ENCODE data around the gene SORCS2.

The SORCS2 gene

DNA sequence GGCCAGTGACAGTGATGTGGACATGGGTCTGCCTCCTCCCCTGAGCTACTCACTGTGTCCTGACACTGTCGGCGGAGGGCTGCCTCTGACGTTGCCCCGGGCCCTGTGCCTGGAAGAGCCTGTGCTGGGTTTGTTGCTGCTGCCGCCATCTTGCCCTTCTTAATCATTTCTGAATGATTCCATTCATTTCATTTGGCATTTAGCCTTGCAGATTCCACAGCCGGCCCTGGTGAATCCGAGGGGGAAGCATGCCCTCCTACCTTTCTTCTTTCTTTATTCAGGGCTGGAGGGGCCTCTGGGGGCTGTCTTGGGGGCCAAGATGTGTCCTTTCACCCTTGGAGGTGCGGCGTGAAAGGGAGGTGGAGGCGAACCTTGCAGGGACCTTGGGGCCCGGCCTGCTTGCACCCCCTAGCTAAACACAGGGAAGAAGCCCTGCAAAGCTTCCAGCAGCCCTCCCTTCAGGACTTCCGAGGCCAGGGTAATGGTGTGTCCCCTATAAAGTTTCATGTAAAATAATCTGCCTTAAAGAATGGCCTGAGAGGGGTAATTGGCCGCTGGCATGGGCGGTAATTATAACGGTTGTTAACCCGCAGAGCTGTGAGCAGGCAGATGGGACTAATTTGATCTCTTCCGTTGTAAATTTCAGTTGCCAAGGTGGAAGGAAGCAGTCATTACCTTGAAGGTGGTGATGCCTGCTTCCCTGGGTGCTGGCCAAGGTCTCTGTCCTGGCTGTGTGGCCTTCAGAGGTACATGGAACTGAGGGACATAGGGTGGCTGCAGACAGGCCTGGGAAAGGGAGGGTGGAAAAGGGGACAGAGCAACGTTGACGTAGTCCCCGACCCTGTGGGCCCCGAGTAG, 150.1 kb downstream of the SORCS2 start:
- no peak for DNase-seq

DNA sequence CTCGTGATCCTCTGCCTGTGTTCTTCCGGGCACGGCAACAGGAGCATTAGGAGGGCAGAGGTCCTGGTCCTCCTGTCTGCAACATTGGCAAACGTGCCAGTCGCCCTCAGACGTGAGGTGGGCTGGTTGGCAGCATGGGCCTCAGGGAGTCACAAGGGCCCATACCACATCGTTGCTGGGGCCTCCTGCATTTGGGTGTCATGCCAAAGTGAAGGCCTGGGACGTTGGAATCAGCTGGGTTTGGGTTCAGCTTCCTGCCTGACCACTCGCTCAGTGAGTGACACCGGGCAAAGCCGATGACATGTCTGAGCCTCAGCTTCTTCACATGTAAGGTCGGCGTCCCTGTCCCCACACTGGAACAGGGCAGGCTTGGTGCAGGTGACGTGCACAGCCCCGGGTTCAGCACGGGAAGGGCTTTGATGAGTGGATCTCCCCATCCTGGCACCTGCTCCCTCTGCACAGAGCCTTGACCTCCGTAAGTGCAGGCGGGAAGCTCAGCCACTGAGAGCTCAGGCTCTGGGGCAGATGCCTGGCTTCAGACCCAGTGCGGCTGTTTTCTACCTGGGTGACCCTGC, 150.8 kb downstream of the SORCS2 start:
- no peak for DNase-seq

DNA sequence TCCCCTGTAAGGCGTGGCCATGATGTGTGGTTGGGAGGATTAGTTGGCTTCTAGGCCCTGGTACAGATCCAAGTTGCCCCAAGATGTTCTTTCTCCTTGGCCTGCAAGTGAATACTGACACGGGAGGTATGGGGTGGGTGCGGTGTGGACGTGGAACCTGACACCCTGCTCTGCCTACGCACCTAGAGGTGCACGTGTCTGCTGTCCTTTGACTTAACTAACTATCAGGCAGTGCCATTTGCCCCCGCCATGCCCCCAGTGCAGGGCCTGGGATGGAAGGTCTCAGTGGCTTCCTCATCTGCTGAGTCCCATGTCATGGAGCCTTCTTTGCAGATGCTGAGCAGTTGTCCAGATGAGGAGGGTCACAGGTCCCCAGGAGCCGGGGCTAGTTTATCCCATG, 151.6 kb downstream of the SORCS2 start:
- no peak for DNase-seq

DNA sequence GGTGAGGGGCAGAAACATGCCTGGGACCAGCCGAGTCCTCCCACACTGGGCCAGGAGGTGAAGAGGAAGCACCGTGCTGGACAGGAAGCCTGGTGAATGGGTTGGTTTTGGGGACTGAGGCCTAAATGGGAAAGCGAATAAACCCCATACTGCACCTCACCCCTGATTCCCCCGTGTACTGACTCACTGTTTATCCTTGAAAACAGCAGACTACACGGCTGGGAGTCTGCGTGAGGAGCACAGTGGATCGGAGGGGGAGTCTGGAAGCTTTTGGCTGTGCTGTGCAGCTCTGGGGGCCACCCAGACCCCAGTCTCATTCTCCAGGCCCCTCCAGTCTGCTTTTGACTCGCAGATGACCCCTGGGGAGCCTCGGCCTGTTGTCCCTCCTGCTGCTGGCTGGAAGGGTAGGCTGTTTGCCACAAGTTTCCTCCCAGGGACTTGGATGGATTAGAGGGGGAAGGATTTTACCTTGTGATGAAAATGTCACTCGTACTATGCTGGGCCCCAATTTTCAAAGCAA, 152.4 kb downstream of the SORCS2 start:
- no peak for DNase-seq

DNA sequence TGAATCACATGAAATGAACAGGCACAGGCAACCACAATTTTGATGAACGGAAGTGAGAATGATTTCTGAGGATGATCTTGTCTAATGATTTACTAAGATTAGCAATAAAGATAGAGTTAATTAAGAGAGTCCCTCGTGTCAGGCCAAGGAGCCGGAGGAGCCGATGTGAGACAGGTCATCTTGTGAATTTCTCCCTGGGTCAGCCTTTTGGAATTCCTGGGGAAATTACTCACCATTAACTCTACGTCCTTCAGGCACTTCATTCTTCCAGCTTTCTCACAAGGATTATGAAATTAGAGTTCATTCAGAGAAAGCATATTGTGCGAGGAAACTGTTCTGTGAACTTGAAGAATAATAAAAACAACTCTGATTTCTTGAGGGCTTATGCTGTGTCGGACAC, 155.6 kb downstream of the SORCS2 start:
- no peak for DNase-seq

DNA sequence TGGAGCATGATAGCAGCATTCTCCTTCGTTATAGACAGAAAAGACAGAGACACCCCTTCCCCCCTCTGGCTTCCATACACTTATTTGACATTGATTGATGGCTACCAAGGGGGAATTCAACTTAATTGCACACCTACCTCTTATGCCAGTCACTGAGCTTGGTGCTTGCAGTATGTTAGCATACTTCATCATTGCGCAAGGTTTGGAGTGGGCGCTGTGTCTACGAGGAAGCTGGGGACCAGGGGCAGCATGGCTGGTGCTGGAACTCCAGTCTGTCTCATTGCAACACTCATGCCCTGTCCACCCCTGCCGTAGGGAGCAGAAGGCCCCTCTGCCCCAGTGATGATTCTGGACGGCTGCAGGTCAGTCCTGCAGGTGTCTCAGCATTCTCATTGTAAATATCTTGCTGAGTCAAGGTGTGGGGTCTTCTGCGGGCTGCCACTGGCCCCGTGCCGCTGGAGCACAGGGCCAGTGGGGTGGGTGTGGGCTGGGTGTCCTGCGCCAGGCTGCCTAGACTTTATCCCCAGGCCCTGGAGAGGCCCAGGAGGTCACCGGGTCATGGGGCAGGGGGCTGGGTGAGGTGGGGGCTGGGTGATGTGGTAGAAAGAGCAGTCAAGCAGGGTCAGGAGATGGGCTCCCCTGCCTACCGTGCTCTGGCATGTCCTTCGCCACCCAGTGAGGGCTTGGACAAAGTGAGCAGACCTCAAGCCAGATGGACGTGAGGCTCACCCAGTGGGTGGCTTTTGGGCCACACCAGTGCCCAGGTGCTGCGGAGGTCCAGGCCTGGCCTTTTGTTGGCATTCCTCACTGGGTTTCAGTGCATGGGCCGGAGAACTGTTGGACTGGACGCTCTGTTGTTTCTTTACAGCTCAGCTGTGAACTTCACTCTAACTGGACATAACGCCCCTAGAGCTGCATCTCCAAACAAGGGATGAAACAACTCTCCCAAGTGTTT, 156.9 kb downstream of the SORCS2 start:
- DNase-seq, result no peak

DNA sequence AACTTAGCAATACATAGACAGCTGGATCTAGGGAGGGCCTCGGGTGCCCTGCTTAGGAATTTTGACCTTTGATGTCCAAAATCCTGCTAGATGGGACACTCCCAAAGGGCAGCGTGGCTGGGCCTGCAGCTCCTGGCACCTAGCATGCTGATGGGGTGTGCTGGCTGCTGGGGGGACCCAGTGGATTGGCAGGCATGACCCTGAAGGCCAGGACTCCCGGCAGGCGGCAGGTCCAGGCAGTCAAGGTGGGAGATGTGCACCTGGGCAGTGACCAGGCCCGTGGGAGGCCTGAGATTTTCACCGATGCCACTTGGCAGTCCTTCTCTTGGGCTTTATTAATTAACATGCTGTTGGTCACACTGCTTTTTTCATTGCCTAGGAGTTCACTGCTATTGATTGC, 158.1 kb downstream of the SORCS2 start:
- no peak for DNase-seq

DNA sequence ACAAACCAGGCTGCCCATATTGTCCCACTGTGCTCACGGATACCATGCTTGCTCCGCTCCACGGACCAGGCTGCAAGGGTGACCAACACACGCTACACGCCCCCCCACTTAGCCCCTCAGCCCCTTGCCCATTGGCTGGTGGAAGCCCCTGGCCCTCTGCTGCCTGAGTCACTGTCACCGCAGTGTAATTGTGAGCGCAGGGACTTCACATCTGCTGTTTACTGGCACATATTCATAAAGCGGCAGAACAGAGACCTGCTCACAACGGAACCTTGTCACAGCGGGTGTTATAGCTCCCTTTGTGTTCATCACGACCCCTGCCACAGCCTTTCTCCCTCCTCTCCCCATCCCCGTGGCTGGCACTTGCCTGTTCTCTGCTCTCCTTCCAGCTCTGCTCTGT, 158.7 kb downstream of the SORCS2 start:
- no peak for DNase-seq

DNA sequence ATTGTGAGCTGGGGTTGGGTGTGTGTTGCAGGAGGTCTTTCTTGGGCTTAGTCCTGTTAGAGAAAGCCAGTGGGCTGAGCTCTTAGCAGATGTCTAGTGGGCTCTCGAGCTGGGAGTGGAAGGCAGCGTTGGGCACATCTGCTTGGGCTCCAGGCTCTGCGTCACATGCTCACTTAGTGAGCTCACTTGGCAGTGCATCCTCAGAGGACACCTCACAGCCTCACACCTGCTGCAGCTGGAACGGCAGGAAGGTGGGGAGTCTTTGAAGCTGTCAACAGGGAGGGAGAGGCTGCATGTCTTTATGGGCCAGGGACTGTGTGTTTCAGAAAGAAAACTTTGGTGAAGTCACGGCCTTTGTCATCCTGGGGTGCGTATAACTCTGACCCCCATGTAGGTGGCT, 160.1 kb downstream of the SORCS2 start:
- DNase-seq, result no peak

DNA sequence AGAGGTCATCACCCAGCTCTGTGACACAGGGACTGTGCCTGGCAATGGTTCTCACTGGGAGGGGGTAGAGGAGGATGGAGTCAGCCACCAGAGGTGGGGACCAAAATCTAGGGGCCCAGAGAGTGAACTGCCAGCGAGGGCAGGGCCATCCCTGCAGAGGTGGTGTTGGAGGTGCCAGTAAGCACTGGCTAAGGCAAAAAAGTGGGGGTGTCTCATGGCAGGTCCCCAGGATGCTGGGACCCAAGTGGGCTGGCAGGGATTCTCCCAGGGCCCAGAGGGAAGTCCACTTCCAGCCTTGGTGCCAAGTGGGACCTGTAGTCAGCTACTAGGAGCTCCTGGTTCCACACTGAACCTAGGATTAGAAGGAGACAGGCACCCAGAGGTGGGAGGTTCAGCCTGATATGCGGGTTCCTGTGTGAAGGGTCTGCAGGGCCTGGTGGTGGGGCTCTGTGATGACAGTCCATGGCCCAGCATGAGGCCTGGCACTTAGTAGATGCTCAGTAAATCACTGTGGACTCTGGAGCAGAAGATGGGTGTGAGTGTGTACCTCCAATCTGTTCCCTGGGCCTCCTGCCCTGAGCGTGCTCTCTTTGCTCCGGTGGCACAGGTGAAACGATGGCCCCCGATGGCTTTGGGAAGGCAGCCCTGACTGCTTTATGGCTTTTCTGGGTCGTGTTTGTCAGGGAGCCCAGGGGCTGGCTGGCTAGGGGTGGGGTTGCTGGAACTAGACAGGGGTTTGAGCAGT, 160.9 kb downstream of the SORCS2 start:
- DNase-seq, result no peak

DNA sequence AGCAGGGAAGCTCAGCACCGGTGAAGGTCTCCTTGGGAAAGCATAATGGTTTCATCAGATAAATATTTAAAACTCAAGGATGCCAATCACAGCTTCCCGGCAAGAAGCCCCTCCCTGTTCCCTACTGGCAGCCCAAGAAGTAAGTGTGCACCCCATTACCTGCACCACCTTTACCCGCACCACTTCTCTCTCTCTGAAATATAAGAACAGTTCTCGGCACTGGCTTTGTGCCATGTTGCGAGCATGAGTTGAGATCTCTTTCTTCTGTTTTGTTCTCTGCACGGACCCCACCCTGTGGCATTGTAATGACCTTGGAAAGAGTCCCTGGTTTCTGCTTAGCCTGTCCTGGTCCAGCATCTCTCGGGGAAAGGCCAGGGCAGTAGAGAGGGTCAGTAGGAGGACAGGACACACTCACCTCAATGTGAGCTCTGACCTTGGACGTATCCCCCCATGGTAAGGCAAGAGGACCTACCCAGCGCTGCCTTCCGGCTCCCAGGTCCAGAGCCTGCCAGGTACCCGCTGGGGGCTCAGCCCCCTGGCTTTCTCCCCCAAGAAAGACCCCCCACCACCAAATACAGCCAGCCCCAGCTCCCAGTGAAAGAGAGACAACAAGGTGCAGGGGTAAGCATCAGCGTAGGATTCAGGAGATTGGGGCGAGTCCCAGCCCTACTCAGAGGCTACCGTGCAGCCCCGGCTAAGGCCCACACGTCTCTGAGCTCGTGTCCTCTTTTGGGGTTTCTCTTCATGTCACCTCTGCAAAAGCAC, 161.7 kb downstream of the SORCS2 start:
- no peak for DNase-seq

DNA sequence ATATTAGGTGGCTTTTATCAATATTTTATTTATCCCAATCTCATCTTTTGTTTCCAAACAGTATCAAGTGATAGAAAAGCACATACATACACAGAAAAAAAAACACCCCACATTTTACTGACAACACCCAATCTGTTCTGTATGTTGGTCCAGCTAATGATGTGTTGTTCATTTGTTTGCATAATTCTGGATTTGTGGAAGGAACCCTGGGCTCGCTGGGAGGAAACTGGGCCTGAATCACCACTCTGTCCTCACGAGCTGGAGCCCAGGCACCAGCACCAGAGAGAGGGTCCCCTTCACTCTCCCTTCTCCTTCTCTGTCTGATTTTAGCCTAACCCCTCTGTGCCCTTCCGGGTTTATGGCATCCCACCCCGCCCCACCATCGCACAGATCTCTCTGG, 162.6 kb downstream of the SORCS2 start:
- no peak for DNase-seq

DNA sequence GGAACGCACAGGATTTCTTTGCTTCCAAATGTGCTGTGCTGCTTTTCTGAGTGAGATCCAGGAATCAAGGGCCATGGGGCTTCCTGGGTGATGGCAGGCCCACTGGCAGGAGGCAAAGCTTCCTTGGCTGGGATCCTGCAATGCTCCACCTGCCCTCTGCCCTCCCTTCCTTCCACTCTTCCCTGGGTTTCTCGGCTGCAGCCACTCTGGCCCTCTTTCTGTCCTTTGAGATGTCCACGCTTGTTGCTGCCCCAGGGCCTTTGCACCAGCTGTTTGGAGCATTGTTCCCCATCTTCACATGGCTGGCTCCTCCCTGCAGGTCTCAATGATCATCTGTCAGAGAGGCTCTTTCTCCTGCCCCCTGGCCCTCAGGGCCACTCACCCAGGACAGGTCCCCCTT, 163.5 kb downstream of the SORCS2 start:
- no peak for DNase-seq

DNA sequence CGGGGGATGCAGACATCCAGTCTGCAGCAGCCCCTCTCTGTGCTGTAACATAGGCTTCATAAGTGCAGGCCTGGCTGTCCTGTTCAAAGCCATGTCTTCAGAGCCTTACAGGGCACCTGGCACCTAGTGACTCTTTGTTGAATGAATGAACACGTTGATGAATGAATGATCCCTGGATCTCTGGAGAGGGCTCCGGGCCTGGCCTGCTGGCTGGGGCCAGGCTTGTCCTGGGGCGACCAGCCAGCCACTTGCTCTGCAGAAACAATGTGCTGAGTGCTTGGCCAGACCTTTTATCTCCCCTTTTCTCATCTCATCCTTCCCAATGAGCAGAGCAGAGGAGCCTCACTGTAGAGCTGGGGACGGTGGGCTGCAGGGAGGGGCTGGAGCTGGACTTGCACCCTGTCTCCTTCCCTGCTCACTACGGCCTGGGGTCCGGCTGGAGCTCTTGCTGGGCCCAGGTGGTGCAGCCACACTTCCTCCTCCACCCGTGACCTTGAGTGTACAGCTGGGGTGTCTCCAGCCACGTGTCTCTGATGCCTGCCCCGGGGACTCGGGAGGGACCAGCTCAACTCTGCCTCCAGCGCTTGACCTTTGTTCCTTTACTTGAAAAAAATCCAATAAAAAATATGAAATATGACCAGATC, 164.5 kb downstream of the SORCS2 start:
- DNase-seq, result no peak

DNA sequence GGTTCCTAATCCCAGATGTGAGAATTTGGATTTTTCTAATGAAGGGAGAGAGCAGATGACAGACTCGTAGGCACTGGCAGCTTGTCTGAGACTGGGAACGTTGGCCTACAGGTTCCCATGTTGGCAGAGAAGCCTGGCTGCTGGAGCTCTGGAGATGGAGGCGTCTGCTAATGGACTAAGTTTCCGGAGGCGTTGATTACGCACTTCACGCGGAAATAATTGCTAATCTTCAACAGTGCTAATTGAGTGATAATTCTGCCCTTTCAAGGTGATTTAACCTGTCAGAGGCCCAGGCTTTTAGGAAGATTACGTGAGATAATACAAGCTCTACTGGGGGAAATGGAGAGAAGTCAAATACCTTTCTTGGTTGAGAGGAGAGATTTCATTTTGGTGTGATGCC, 165.0 kb downstream of the SORCS2 start:
- no peak for DNase-seq

DNA sequence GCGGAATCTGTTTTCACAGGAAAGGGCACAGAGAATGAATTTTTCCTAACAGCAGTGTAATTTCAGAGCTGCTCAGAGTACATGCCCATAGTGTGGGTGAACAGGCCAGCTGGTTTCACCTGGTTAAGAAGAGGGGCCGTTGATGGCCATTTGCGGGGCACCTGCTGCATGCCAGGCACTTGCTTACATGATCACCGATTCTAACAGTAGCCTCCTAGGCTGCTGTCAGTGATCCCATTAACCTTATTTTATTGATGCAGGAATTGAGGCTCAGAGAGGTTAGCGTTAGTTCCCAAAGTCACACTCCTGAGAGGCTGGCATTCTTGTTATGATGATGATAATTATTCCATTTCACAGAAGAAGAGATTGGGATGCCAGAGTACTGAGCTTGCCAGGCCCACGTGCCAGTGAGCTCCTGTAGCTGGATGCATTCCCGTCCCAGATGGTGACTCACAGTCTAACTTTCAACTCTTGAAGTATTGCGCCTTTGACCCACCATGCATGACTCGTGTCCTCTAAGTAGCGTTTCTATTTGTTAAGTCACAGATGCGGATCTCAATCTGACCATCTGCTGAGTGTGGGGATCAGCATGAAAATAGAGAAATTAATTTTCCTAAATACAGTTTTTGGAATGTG, 165.9 kb downstream of the SORCS2 start:
- DNase-seq, result no peak

DNA sequence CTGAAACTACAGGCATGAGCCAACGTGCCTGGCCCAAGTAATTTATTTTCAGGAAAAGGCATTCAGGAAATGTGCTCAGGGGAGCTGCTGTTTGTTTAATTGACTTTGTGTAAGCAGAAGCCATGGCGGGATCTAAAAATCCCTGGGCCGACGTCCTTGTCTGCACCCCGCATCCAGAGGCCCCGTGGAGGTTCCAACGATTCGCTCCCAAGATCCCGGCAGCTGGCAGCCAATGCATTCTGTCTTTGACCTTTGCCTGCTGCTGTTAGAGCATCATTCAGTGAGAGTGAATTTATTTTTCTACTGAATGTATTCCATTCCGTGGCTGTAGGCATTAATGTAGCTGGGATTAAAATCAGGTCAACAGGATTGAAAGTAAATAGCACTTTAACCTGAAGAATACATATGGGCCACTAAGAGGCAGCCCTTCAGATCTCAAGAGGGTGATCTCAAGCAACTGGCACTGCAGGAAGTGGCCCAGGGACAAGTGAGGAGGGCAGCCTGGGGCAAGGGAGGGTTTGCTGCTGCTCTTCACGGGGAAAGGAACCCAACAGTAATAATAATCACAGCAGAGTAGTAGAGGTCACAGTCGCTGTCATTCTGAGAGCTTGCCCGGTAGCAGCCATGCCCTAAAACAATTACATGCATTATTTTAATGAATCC, 167.2 kb downstream of the SORCS2 start:
- DNase-seq, result no peak

DNA sequence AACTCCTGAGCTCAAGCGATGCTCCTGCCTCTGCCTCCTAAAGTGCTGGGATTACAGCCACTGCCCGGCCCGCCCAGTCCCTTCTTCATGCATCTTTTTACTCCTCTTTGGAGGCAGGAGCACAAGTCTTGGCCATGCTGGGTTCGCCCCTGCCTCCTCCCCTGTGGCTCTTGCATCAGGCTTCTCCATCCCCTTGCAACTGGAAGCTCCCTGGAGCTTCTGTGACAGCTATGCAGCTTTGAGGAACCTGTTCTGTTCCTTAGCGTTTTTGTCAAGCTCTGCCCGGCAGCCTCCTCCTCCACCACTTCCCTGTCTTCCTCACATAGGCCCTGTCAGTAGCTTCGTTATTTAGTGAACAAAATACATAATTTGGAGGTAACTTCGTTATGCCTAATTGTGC, 168.5 kb downstream of the SORCS2 start:
- DNase-seq, result no peak

DNA sequence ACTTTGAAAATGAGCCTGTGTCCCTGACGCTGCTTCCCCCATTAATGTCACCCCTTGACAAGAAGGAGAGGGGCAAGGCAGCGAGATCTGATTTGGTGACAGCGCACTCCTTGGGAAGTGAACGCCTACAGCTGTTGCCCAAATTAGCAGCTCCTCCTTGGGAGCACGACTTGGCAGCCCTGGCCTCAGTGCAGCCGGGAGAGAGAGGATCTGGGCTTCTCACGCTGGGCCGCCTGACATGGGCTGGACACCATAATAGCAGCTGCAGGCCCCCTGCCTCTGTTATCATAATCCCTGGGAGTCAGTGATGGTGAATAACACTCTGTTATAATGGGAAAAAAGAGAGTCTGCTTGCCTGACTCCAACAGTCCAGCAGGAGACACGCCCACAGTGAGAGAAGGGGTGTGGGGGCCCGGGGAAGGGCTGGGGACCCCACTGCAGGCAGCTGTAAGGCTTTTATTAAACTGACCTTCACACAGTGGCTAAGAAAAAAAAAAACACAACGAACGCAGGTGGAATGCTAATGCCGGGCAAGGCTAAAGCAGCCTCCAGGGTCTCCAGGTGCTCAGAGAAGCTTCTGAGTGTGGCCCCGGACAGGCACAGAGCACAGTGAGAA, 169.1 kb downstream of the SORCS2 start:
- DNase-seq, result no peak

DNA sequence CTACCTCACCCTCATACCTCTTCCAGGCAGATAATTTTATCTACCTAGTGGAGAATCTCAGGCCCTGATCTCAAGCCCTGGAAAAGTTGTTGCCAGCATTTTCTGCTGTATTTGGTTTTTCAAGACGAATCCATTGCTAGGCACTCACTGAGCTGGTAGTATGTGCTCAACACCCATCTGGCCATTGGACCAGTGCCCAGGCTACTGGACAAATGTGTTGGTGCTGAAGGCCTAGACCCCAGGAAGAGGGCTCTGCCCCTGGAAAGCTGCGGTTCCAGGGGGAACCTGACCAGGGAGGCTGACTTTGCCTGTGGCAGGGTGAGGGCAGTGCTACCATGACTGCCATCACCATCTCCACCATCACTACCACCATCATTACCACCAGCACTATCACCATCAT, 170.0 kb downstream of the SORCS2 start:
- DNase-seq, result no peak
